IPS-NIHi7 (cell line): ENCODE results near the gene AP3B2.
"Not testable (repeated sequence)": the region's sequence is repeated elsewhere in the genome, so short reads cannot be mapped to it uniquely, and the experiment has no call there.

Source experiments
- DNase-seq: peaks from one replicate; pipeline ENCODE4 v3.0.0; 2012; ENCODE audit warnings: mixed read lengths; ENCODE audit errors: extremely low spot score

The AP3B2 gene

GRCh38 chr15:82650046-82650670 lies 59.5 kb downstream of the AP3B2 start:
- DNase-seq: no peak

- DNase-seq: no peak
Observed at GRCh38 chr15:82649226-82649999, 60.3 kb downstream of the AP3B2 start.

GRCh38 chr15:82648257-82649103 lies 61.2 kb downstream of the AP3B2 start:
- DNase-seq: peak; percentile 61

DNA sequence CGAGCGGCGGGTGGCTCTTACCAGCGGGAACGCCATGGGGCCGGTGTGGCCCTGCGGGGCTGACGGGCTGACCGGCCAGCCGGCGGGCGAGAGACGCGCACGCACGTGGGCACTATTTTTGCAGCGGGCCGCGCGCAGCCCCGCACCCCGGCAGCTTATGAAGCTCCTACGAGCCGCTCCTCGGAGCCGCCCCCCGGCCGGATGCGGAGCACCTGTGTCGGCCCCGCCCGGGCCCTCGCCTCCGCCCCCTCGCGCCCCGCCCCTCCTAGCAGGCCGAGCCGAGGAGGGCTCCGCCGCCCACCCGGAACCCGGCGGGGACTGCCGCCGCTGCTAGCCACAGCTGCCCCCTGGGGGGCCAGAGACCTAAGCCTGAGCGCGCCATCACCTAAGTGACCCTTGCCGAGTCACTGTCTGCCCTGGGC lies 61.8 kb downstream of the AP3B2 start:
- peak; percentile 76 for DNase-seq

DNA sequence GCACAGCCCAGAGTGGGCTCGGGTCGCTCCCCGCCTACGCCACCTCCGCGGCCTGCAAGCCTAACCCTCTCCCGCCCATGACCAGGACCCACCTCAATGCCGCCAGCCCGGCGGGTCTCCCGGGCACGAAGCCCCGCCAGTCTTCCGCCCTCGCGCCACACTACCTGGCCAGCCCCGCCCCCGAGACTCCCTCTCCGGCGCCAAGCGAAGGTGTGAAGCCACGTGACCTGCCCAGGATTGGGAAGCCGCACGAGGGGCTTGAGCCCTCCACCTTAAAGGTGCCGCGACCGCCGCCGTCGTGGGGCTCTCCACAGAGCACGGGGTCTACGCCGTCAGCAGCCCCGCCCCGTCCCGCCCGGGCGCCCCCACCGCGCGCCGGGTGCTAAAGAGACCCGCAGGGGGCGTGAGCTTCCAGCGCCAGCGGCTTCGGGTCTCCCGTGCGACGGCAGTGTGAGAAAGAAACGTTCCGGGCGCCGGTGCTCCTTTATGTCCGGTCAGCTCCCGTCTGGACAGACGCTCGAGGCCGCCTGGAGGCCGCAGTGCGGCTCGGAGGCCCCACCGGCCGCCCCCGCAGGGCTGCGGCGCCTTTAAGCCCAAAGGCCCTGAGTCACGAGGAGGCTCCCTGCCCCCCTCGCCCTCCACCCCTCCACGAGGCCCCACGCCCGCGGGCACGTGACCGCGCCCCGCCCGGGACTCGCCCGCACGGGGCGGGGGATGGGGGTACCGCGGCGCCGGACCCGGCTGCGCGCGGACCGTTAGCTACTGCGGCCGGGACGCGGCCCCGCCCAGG lies 62.4 kb downstream of the AP3B2 start, which contains the start of gene CPEB1:
Gene CPEB1, minus strand, starts transcription at position 319 of the 790 bp plus-strand sequence. CDS start 18,904 bp downstream, outside the sequence.
- DNase-seq: peak; percentile 46

DNA sequence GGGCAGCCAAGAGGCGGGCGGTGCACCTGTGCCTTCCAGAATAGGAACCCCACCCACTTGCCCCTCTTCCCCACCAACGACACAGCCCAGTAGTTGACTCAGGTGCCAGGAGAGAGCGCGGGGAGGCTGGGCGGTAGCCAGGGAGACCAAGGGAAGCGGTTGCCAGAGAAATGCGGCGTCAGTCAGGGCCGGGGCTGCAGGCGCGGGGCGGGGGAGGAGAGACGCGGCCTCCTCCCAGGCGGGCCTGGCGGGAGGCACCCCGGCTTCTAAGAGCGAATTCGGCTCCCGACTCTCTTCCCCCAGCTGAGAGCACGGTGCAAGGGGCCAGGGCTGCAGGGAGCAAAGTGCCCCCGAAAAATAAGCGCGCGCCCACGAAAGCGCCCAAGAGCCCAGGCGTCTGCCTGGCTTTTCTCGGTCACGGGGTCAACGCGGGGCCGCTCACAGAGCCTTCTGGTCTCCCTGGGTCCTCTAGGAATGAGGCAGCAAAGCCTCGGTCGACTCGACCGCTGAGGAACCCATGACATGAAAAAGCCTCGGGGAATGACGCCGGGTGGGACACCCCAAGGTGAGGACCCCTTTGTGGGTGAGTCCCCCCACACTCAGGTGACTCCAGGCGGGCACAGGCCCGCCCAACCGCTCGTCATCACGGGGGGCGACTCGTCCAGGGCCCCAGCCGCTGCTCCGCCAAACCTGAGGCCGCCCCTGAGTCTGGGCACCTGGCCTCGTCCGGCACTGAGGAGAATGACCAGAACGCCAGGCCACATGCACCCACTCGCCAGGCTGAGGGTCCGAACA lies 63.2 kb downstream of the AP3B2 start:
- peak; percentile 71 for DNase-seq

DNA sequence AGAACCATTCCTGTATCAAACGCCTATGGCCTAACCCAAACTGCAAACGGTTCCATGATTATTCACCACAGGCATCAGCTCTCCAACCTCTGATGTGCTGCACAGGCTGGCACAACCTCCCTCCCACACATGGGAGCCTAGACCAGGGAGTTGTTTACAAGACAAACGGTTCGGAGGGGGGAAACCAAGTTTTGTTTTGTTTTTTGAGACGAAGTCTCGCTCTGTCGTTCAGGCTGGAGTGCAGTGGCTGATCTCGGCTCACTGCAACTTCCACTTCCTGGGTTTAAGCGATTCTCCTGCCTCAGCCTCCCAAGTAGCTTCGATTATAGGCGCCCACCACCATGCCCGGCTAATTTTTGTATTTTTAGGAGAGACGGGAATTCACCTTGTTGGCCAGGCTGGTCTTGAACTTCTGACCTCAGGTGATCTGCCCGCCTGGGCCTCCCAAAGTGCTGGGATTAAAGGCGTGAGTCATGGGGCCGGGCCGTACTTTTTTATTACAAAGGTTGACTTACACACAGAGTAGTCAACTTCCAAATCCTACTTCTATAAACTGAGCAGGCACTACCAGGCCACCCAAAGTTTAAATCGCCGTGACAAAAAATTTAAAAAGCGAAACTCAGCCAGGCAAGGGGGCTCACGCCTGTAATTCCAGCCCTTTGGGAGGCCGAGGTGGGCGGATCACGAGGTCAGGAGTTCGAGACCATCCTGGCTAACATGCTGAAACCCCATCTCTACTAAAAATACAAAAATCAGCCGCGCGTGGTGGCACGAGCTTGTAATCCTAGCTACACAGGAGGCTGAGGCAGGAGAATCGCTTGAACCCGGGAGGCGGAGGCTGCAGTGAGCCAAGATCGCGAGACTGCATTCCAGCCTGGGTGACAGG lies 64.5 kb downstream of the AP3B2 start:
- DNase-seq: not testable (repeated sequence)

DNA sequence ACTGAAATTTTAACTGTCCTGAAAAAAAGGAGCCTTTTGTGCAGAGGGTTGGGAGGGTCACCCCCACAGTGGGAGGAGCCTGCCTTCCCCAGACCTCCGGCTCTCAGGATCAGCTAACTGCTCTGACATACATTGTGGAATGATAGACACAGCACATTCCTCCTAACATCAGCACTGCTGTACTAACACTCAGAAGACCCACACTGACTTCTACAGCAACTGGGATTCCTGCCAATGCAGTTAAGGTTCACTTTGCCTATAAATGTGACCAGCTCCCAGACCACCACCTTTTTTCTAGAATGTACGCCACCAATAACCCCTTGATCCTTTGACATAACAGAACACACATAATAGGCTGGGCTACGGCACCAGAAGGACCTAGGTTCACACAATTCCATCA lies 65.7 kb downstream of the AP3B2 start:
- no peak for DNase-seq

DNA sequence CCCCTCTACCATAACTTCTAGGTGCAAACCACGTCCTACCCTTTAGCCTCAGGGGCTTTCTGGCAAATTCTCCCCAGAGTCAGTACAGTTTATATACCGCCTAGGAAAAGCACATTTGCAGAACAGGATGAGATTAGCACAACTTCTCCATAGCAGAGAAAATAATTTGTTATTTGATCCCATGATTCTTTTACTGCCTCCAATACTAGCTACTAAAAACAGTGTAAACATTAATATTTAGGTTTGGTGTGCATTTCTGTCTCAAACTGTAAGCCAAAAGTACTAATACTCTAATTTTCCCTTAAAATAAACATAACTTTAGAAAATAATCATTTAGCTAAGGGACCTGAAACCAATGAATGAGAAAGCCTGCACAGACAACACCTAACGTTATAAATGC lies 67.0 kb downstream of the AP3B2 start:
- DNase-seq: no peak

GRCh38 chr15:82641129-82641798 lies 68.4 kb downstream of the AP3B2 start:
- DNase-seq: no peak

- DNase-seq: no peak
Observed at GRCh38 chr15:82640672-82641071, 69.0 kb downstream of the AP3B2 start.

DNA sequence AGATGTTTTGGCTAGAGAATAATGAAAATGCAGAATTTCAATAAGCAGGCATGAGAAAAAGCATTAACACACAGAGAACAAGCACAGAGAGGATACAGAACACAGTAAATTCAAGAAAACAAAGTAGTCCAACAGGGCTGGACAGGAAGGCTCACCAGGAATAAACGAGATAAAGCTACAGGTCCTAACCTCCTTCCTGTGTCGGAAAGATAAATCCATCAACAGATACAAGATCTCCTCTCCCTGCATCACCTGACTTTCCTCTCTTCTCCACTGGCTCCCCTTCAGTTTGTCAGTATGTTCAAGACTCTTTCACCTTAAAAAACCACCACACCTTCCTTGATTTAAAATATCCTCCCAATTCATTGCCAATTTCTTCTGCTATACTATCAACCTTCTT lies 73.9 kb downstream of the AP3B2 start:
- no peak for DNase-seq

- no peak for DNase-seq
Observed at GRCh38 chr15:82630033-82630432, 79.6 kb downstream of the AP3B2 start.

- DNase-seq: no peak
Observed at GRCh38 chr15:82625136-82625535, 84.5 kb downstream of the AP3B2 start.

GRCh38 chr15:82624438-82624837 lies 85.2 kb downstream of the AP3B2 start:
- DNase-seq: no peak

DNA sequence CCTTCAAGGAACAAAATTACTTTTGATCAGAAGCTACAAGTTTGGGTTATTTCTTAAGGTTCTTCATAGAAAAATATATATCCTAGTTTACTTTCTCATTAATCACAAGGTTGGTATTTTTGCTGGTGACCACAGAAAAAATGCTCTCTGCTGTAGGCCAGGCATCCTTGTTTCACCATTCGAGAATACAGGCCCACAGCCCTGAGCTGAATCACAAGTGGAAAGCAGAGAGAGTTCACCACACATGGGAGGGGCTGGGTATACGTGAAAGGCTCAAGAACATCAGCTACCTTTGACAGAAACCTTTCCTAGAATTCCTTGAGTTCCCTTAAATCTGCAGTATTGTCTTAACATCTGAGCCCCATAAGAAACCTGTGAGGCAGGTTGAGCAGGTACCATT lies 85.7 kb downstream of the AP3B2 start:
- no peak for DNase-seq

DNA sequence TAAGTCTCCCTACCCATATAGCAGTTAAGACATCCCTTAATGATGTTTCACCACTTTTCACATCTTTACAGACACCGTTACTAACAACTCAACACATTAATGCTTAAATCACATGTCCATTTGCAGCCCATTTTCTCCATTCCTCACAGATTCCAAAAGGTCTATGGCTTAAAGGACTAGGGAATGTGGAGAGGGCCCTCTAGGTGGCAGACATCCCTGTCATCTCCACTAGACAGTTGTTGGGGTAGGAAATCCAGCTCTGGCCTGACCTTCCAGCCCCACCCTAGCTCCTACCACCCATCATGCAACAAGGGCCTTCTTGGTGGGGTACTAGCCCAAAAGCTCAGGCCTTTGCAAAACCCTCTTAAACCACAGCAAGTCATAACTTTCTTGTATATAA lies 87.7 kb downstream of the AP3B2 start:
- peak; percentile 67 for DNase-seq

GRCh38 chr15:82613747-82614146 lies 95.9 kb downstream of the AP3B2 start:
- DNase-seq: no peak

GRCh38 chr15:82611348-82611747 lies 98.3 kb downstream of the AP3B2 start:
- DNase-seq: no peak
